Panc1 (cell line): ENCODE measurements around the gene GTSE1. TPM values are rescaled to one million over a fixed set of nuclear protein-coding genes. Genes with fewer than 3 reads are reported as not detected.

Experiments
- ATAC-seq: fragments of 200-7000 bp; cut with Tn5 transposase; 2 replicates; pipeline ENCODE4 v1.9.1; 2020; ENCODE audit warnings: mild to moderate bottlenecking, moderate library complexity
- BruUV-seq: library from RNA; stranded (reverse); fragments of 400-500 nt; replicated peaks from 2 replicates; lab custom pipeline; 2021; lab: Mats Ljungman, UMichigan
- CTCF ChIA-PET: fragments of 300-600 bp; sonication (Branson Sonifier 250); formaldehyde crosslinking; loops from one replicate; lab custom pipeline; 2022; ENCODE audit warnings: antibody characterized with exemption; lab: Charles Lee
- POLR2A ChIA-PET: fragments of 300-600 bp; sonication (Branson Sonifier 250); formaldehyde crosslinking; loops from one replicate; lab custom pipeline; 2022; ENCODE audit warnings: antibody characterized with exemption; lab: Charles Lee
- DNase-seq: peaks from one replicate; pipeline ENCODE4 v3.0.0-alpha.2; 2010; ENCODE audit warnings: low read depth, low spot score
- H3K27ac ChIP-seq: 2 replicates; pipeline ENCODE4 v1.5.1; 2011; ENCODE audit warnings: mild to moderate bottlenecking, low read length, inconsistent platforms
- H3K27me3 ChIP-seq: fragments of 200-500 bp; sonication (Bioruptor generic); 2 replicates; pipeline ENCODE4 v1.6.0; 2014; ENCODE audit warnings: low read length, inconsistent platforms; ENCODE audit not compliant: control insufficient read depth, insufficient read depth
- H3K36me3 ChIP-seq: fragments of 200-500 bp; sonication (Bioruptor generic); 2 replicates; pipeline ENCODE4 v1.5.1; 2014; ENCODE audit warnings: inconsistent platforms, mild to moderate bottlenecking, low read length, moderate library complexity; ENCODE audit not compliant: control insufficient read depth, insufficient read depth
- H3K4me1 ChIP-seq: 2 replicates; pipeline ENCODE4 v1.5.1; 2011; ENCODE audit warnings: inconsistent platforms, mild to moderate bottlenecking, low read length, moderate library complexity; ENCODE audit not compliant: control insufficient read depth, insufficient read depth
- H3K4me3 ChIP-seq, 2 experiments: 2 replicates each; pipeline ENCODE4 v1.5.1; 2011 to 2012; ENCODE audit warnings: low read depth in 2 of 2, low read length in 2 of 2, mild to moderate bottlenecking in 2 of 2, inconsistent platforms in 1 of 2, moderate library complexity in 1 of 2
- H3K9me3 ChIP-seq: fragments of 200-500 bp; sonication (Bioruptor generic); 2 replicates; pipeline ENCODE4 v1.5.1; 2014; ENCODE audit warnings: low read depth, mild to moderate bottlenecking, inconsistent platforms, low read length, moderate library complexity; ENCODE audit not compliant: control insufficient read depth, insufficient read depth
- POLR2AphosphoS5 ChIP-seq: IDR thresholded peaks from 2 replicates; pipeline ENCODE4 v1.6.1; 2012; ENCODE audit warnings: mild to moderate bottlenecking, low read depth, low read length, moderate library complexity
- SIN3A ChIP-seq: IDR thresholded peaks from 2 replicates; pipeline ENCODE4 v1.6.1; 2012; ENCODE audit warnings: low read depth, mild to moderate bottlenecking, low read length, moderate library complexity, borderline replicate concordance; ENCODE audit not compliant: insufficient read depth
- in situ Hi-C: cut with HindIII; loops from 2 replicates; pipeline ENCODE4 v1.10.0; 2016; ENCODE audit warnings: low sequenced_read_pairs, low pct_unique_long_range_greater_than_20kb
- intact Hi-C: fragments of 100-400 bp; cut with micrococcal nuclease; formaldehyde crosslinking; loops from one replicate; pipeline ENCODE4 v1.10.0; 2022; ENCODE audit not compliant: unreplicated experiment
- total RNA-seq: library from RNA; stranded (reverse); gene quantifications from one replicate; pipeline ENCODE4 v1.2.1, GENCODE V29; 2021; ENCODE audit not compliant: unreplicated experiment
- TF ChIP-seq, protein P1 (sequence below), 2 experiments: IDR thresholded peaks; 2 replicates each; pipeline ENCODE4 v1.6.1; 2011 to 2012; ENCODE audit warnings: low read depth in 2 of 2, control low read depth in 1 of 2, low read length in 1 of 2, mild to moderate bottlenecking in 1 of 2, moderate library complexity in 1 of 2; ENCODE audit not compliant: insufficient read depth in 1 of 2
- TF ChIP-seq, protein P2 (sequence below): fragments of 450-650 bp; IDR thresholded peaks from 2 replicates; pipeline ENCODE4 v1.5.1; 2017; ENCODE audit warnings: mild to moderate bottlenecking

The GTSE1 gene
- total RNA-seq, 1 experiment from 2014 or later, result 36.2 TPM

DNA sequence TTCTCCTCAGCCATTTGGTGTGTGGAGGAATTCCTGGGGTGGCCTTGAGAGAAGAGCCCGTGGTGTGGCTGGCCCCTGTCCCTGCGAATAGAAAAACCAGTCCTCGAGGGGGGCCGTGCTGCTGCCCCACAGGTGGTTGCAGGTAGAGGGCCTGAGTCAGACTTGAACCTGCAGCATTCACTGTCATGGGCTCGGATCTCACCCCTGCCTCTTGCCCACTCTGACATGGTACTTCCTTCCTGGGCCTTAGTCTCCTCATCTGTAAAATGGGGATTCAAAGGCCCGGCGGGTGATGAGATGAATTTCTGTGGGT, 58.3 kb downstream of the GTSE1 start:
- TF ChIP-seq, protein P1, sequence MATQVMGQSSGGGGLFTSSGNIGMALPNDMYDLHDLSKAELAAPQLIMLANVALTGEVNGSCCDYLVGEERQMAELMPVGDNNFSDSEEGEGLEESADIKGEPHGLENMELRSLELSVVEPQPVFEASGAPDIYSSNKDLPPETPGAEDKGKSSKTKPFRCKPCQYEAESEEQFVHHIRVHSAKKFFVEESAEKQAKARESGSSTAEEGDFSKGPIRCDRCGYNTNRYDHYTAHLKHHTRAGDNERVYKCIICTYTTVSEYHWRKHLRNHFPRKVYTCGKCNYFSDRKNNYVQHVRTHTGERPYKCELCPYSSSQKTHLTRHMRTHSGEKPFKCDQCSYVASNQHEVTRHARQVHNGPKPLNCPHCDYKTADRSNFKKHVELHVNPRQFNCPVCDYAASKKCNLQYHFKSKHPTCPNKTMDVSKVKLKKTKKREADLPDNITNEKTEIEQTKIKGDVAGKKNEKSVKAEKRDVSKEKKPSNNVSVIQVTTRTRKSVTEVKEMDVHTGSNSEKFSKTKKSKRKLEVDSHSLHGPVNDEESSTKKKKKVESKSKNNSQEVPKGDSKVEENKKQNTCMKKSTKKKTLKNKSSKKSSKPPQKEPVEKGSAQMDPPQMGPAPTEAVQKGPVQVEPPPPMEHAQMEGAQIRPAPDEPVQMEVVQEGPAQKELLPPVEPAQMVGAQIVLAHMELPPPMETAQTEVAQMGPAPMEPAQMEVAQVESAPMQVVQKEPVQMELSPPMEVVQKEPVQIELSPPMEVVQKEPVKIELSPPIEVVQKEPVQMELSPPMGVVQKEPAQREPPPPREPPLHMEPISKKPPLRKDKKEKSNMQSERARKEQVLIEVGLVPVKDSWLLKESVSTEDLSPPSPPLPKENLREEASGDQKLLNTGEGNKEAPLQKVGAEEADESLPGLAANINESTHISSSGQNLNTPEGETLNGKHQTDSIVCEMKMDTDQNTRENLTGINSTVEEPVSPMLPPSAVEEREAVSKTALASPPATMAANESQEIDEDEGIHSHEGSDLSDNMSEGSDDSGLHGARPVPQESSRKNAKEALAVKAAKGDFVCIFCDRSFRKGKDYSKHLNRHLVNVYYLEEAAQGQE (IDR thresholded peaks at IDR 0.05; ENCODE audit: insufficient read depth in 1 of 2, low read depth in 2 of 2, low read length in 1 of 2), result no peak
- TF ChIP-seq, protein P2, sequence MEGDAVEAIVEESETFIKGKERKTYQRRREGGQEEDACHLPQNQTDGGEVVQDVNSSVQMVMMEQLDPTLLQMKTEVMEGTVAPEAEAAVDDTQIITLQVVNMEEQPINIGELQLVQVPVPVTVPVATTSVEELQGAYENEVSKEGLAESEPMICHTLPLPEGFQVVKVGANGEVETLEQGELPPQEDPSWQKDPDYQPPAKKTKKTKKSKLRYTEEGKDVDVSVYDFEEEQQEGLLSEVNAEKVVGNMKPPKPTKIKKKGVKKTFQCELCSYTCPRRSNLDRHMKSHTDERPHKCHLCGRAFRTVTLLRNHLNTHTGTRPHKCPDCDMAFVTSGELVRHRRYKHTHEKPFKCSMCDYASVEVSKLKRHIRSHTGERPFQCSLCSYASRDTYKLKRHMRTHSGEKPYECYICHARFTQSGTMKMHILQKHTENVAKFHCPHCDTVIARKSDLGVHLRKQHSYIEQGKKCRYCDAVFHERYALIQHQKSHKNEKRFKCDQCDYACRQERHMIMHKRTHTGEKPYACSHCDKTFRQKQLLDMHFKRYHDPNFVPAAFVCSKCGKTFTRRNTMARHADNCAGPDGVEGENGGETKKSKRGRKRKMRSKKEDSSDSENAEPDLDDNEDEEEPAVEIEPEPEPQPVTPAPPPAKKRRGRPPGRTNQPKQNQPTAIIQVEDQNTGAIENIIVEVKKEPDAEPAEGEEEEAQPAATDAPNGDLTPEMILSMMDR, result no peak
- TF ChIP-seq POLR2AphosphoS5 (no peak), SIN3A (no peak)
- no peaks in the 10 kb centered on the region for H3K27me3 ChIP-seq
- no peaks in the 10 kb centered on the region for H3K4me1 ChIP-seq
- intact Hi-C loops (no loop called here), in situ Hi-C loops (no loop called here)
- ATAC-seq (no peak), DNase-seq (no peak)
- CTCF ChIA-PET, result no interaction called here
- no peak overlapping the region for H3K4me3 ChIP-seq
- POLR2A ChIA-PET, result no interaction called here
- no TSS peak for BruUV-seq
- H3K9me3 ChIP-seq, result no peaks in the 10 kb centered on the region
- no peak overlapping the region for H3K27ac ChIP-seq
- H3K36me3 ChIP-seq, result no peaks in the 10 kb centered on the region; the same call in 1 of the 2 replicates

DNA sequence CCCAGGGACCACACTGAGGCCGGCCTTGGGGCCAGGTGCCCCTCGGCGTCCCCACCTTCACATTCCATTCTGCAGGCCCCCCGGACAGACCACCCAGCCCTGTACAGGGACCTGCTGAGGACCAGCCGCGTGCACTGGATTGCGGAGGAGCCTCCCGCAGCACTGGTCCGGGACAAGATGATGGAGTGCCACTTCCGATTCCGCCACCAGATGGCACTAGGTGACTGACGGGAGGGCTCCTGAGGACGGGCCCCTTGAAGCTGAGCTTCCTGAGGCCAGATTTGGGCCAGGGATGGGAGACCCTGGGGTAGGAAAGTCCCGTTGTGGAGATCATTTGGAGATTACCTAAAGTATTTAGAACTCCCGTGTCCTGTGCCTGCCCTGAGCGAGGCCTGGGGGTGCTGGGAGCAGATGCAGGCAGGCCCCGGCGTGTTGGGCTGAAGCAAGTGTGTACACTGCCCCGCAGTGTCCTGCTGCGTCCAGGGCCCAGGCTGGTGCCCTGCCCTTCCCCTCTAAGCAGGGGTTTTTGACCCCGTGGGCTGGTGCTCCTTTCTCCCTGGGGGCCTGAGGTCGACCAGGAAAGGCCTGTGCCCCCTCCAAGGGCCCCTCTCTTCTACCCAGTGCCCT, 58.8 kb downstream of the GTSE1 start:
- POLR2A ChIA-PET, result no interaction called here
- Histone ChIP-seq H3K4me1 (no peaks in the 10 kb centered on the region), H3K9me3 (no peaks in the 10 kb centered on the region), H3K27me3 (no peaks in the 10 kb centered on the region), H3K36me3 (no peaks in the 10 kb centered on the region; the same call in 1 of the 2 replicates), H3K27ac (no peak overlapping the region), H3K4me3 (no peak overlapping the region)
- TF ChIP-seq, protein P2, result peak; percentile 88
- TF ChIP-seq, protein P1 (IDR thresholded peaks at IDR 0.05; ENCODE audit: insufficient read depth in 1 of 2, low read depth in 2 of 2, low read length in 1 of 2), result no peak
- in situ Hi-C loops (no loop called here), intact Hi-C loops (no loop called here)
- CTCF ChIA-PET, result no interaction called here
- peak; percentile 84 for ATAC-seq
- DNase-seq, result no peak
- BruUV-seq, result no TSS peak
